ENCODE measurements around the gene HNRNPA3. TPM values are rescaled to one million over a fixed set of nuclear protein-coding genes. Genes with fewer than 3 reads are reported as not detected.

The HNRNPA3 gene
- total and polyA plus RNA-seq, 2 of the 13 experiments (the other 11 are each of a cell fraction or from before 2014, with no cell fraction given), result 73.3 to 97.7 TPM

- TF ChIP-seq POGZ (CRISPR knock-in tag; IDR thresholded peaks at IDR 0.05), result no peak
- TF ChIP-seq ZFP36L1 (CRISPR knock-in tag; IDR thresholded peaks at IDR 0.05), result peak; percentile 58; the same call in 1 of the 2 replicates
- TF ChIP-seq SATB2 (CRISPR knock-in tag; IDR thresholded peaks at IDR 0.05), result peak; percentile 75; the same call in 1 of the 2 replicates
- TF ChIP-seq RAD21 (CRISPR knock-in tag; IDR thresholded peaks at IDR 0.05), result peak; percentile 98
- no peak for TF ChIP-seq ZNF687 (CRISPR knock-in tag; IDR thresholded peaks at IDR 0.05)
- TF ChIP-seq CBX1 (IDR thresholded peaks at IDR 0.05; ENCODE audit: low read depth), result no peak
- TF ChIP-seq FOXC1 (CRISPR knock-in tag; IDR thresholded peaks at IDR 0.05; ENCODE audit: borderline replicate concordance), result no peak
- TF ChIP-seq REST (IDR thresholded peaks at IDR 0.05; ENCODE audit: borderline replicate concordance in 1 of 2, low read depth in 1 of 2, low read length in 2 of 2), result no peak
- peak; percentile 34; the same call in 1 of the 2 replicates for TF ChIP-seq RXRA (CRISPR knock-in tag; IDR thresholded peaks at IDR 0.05)
- TF ChIP-seq ZNF556 (CRISPR knock-in tag; IDR thresholded peaks at IDR 0.05; ENCODE audit: borderline replicate concordance), result peak; percentile 84; the same call in 1 of the 2 replicates
- TF ChIP-seq NPAS2 (CRISPR knock-in tag; IDR thresholded peaks at IDR 0.05; ENCODE audit: borderline replicate concordance), result no peak
- no peak for TF ChIP-seq UBTF (CRISPR knock-in tag; IDR thresholded peaks at IDR 0.05)
- TF ChIP-seq ZNF652 (CRISPR knock-in tag; IDR thresholded peaks at IDR 0.05; ENCODE audit: borderline replicate concordance, low read depth), result peak; percentile 21; the same call in 1 of the 2 replicates
- TF ChIP-seq ARID3A (IDR thresholded peaks at IDR 0.05; ENCODE audit: low read depth, low read length), result peak; percentile 98
- TF ChIP-seq ZNF713 (CRISPR knock-in tag; IDR thresholded peaks at IDR 0.05), result no peak
- TF ChIP-seq RFX3 (CRISPR knock-in tag; IDR thresholded peaks at IDR 0.05), result no peak
- peak; percentile 49; the same call in 1 of the 2 replicates for TF ChIP-seq PHF8 (CRISPR knock-in tag; IDR thresholded peaks at IDR 0.05)
Observed at GRCh38 chr2:177164584-177165052, 48.0 kb upstream of the HNRNPA3 start (continued).

Measured in HepG2 (cell line).